GM19099 (cell line): ENCODE measurements around the gene SCGB3A2.

ENCODE experiments used
- POLR2A ChIP-seq: IDR thresholded peaks from 3 replicates; pipeline ENCODE4 v1.6.1; 2011; ENCODE audit warnings: low read depth; ENCODE audit not compliant: insufficient read length; ENCODE audit errors: extremely low read depth

Gene SCGB3A2

GRCh38 chr5:147927901-147928300 is 49.4 kb downstream of the SCGB3A2 start:
- no peak for TF ChIP-seq POLR2A

GRCh38 chr5:147930769-147931168 is 52.3 kb downstream of the SCGB3A2 start:
- no peak for TF ChIP-seq POLR2A
